NB4 (cell line): ENCODE data around the gene TMEM140.

Source experiments
- DNase-seq: peaks from one replicate; pipeline ENCODE4 v3.0.0; 2010; ENCODE audit warnings: low read depth
- H3K4me3 ChIP-seq: one replicate; pipeline ENCODE4 v1.5.1; 2011; ENCODE audit warnings: mild to moderate bottlenecking, low read depth, low read length, moderate library complexity
- CTCF ChIP-seq: IDR thresholded peaks from one replicate; pipeline ENCODE4 v1.5.1; 2012; ENCODE audit warnings: low read depth, low read length
- MAX ChIP-seq: IDR thresholded peaks from 2 replicates; pipeline ENCODE4 v1.6.1; 2011; ENCODE audit warnings: low read depth, low read length
- MYC ChIP-seq: IDR thresholded peaks from 2 replicates; pipeline ENCODE4 v1.6.1; 2011; ENCODE audit warnings: low read depth, low read length
- POLR2A ChIP-seq: IDR thresholded peaks from 2 replicates; pipeline ENCODE4 v1.6.1; 2011; ENCODE audit warnings: mild to moderate bottlenecking; ENCODE audit not compliant: insufficient read length; ENCODE audit errors: extremely low read depth

TMEM140 gene

GRCh38 chr7:135175931-135176330 is 28.1 kb downstream of the TMEM140 start:
- H3K4me3 ChIP-seq, result no peak overlapping the region
- no peak for DNase-seq
- TF ChIP-seq MYC (no peak), POLR2A (no peak), CTCF (no peak), MAX (no peak)

GRCh38 chr7:135177028-135177696 is 29.3 kb downstream of the TMEM140 start:
- no peak overlapping the region for H3K4me3 ChIP-seq
- TF ChIP-seq CTCF (no peak), MYC (no peak)
- DNase-seq, result no peak

GRCh38 chr7:135178364-135178763 is 30.5 kb downstream of the TMEM140 start:
- no peak for DNase-seq
- no peak overlapping the region for H3K4me3 ChIP-seq
- TF ChIP-seq POLR2A, result no peak
- TF ChIP-seq CTCF, result no peak
- TF ChIP-seq MAX, result no peak
- no peak for TF ChIP-seq MYC

GRCh38 chr7:135179321-135179925 is 31.6 kb downstream of the TMEM140 start:
- DNase-seq, result no peak
- TF ChIP-seq POLR2A (no peak), CTCF (no peak), MAX (no peak), MYC (no peak)
- no peak overlapping the region for H3K4me3 ChIP-seq

- no peak overlapping the region for H3K4me3 ChIP-seq
- no peak for TF ChIP-seq MYC
- TF ChIP-seq MAX, result no peak
- TF ChIP-seq POLR2A, result no peak
- TF ChIP-seq CTCF, result no peak
- peak; percentile 77 for DNase-seq
These were observed 32.2 kb downstream of the TMEM140 start for GRCh38 chr7:135180122-135180521.
